Hematopoietic multipotent progenitor cell treated with erythropoietin and hydrocortisone succinate and interleukin-3 and kit ligand, for 15 days (in vitro differentiated cells): ENCODE data around the gene ZSCAN5A.
"Not testable (repeated sequence)": the region's sequence is repeated elsewhere in the genome, so short reads cannot be mapped to it uniquely, and the experiment has no call there.

ENCODE experiments used
- DNase-seq: peaks from one replicate; pipeline ENCODE4 v3.0.0-alpha.2; 2015; ENCODE audit warnings: low spot score

ZSCAN5A gene, protein sequence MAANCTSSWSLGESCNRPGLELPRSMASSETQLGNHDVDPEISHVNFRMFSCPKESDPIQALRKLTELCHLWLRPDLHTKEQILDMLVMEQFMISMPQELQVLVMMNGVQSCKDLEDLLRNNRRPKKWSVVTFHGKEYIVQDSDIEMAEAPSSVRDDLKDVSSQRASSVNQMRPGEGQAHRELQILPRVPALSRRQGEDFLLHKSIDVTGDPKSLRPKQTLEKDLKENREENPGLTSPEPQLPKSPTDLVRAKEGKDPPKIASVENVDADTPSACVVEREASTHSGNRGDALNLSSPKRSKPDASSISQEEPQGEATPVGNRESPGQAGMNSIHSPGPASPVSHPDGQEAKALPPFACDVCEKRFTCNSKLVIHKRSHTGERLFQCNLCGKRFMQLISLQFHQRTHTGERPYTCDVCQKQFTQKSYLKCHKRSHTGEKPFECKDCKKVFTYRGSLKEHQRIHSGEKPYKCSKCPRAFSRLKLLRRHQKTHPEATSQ

DNA sequence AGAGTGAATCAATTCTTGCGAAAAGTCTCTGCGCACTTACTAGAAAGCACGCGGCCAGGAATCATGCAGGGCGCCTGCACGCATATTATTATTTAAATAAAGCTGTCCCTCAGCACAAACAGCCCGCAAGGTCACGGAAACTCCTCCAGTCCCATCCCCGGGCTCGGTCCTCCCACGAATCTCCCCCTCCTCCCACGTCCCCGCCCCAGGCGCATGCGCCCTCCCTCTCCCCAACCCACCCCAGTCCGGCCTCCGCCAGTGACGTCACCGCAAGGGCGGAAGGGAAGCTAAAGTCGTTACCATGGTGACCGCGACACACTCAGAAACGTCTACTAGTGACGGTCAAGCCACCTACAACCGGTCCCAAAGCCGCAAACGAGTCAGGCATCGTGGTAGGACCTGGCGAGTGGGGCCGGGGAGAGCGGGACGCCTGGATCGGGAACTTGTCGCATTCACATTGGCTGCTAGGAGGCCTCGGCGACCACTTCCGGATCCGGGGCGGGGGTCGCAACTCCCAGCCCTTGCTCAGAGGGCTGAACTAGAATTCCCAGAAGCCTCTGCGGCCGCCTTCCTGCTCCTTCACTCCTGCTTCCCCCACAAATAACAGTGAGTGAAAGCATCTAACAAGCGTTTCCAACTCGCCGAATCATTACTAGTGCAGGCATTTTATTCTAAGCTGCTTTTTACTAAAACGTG, at the start of gene ZSCAN5A:
TSS of gene ZSCAN5A (minus strand) at position 459 of the 696 bp plus-strand sequence. CDS start 89,793 bp downstream, outside the sequence.
- peak; percentile 95 for DNase-seq

DNA sequence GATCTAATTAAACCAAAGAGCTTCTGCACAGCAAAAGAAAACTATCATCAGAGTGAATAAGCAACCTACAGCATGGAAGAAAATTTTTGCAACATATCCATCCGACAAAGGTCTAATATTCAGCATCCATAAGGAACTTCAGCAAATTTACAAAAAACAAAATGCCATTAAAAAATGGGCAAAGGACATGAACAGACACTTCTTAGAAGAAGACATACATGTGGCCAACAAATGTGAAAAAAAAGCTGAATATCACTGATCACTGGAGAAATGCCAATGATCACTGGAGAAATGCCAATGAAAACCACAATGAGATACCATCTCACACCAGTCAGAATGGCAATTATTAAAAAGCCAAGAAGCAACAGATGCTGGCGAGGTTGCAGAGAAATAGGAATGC, 46.2 kb upstream of the ZSCAN5A start:
- no peak for DNase-seq

DNA sequence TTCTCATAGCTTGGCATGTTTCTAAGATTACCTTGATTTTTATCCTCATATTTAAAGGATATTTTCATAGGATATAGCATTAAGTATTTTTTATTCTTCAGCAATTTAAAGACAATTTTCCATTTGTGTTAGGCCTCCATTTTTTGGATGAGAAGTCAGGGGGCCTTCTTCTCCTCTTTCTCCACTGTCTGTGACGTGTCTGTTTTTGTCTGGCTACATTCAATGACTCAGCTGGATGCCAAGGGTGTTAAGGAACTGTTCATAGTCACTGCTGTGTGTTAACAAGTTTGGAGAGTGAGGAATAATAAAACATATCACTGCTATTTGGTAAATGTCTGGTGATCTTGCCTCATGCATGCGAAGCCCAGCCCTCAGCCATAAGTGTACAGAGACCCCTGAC, 42.3 kb upstream of the ZSCAN5A start:
- DNase-seq: no peak

DNA sequence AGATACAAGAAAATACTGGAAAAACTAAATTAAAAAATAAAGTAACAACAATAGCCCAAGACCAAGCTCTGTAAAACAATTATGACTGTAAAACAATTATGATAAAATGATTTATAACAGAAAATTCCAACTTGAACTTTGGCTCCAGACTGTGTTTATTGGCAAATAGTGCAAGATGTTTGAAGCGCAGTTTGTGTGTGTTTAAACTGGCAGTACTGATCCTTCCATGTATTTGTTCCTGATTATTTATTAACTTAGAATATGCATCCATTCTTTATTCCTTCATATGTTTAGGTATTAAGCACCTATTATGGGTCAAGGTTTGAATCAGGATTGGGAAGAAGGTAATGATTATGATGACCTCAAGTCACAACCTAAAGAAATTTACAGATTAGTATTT, 40.9 kb upstream of the ZSCAN5A start:
- no peak for DNase-seq

DNA sequence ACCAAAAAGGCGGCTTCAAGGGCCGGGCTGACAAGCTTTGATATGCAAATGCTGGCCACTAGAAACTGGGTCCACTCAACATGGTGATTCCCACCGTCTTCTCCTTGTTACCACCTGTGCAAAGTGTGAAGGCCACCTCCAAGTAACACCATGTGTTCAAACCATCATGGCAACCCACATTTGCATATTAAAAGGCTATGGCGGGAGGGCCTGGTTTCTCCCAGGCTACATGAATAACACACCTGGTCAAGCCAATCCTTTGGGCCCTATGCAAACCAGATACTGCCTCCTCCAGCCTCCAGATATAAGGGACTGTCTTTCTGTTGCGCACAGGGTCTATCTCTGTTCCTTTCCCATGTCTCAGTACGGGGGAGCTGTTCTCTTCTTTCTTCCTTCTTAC, 36.6 kb upstream of the ZSCAN5A start:
- DNase-seq: no peak

DNA sequence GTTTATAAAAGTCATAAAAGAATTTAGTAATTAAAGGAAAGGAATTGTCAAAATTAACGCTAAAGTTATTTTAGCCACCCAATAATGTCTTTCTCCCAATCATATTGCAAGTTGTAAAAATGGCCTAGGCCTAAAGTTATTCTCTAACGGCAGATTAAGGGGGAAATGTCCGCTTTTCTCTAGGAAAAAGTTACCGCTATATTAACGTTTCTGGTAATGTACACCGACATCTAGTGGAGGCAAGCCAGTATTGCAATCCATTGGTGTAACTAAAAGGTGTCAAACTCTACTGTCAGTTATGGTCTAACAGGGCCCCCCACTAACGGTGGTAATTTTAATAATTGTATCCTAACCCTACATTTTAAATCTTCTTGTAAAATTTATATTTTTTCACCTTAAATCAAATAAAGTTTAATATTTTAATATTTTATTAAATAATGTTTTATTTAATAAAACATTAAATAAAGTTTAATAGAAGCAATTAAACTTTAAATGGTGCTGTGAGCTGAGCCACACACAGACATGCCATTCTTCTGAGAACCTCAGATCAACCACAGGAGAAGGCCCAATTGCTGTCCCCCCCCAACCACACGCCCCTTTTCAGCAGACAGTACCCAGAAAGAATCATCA, 35.9 kb upstream of the ZSCAN5A start:
- DNase-seq: peak; percentile 70

DNA sequence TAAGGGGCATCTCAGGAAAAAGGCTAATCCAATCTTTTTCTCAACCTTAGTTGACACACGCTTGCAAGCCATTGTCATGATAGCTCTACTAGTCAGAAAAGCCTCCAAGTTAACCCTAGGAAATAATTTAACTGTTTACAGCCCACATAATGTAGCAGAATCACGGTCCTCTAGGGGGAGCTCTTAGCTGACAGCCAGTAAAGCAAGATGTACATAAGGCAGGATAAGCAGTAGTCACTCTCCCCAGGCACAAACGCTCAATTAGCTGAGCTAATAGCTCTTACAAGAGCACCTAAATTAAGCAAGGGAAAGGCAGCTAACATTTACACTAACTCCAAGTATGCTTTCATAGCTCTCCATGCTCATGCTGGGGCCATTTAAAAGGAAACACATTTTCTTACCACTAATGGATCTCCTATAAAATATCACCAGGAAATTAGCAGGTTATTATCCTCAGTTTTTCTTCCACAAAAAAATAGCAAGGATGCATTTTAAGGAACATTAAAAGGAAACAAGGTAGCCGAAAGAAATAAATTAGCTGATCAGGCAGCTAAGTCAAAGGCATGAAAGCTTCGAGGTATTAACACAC, 33.7 kb upstream of the ZSCAN5A start:
- DNase-seq: peak; percentile 42

DNA sequence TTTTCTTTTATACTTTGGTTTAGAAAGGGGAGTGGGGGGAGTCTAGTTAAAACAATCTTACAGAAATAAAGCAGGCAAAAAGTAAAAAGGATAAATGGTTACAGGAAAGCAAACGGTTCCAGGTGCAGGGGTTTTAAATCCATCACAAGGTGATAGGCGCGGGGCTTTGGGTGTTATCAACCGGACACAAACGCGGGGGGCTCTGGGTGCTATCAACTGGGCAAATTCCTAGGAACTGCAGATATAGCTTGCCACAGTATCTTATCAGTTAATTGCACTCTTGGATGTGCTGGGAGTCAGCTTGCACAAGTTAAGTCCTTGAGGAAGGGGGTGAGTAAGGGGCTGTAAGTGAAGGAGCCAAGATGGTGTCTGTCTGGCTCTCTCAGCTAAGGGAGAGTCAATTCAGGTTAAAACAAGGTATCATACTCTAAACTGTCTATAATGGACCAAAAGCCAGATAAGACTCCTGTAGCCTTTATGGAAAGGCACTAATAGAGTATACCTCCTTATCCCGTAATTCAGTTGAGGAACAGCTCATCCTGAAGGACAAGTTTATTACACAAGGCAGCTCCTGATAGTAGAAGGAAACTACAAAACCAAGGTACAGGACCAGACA, 32.6 kb upstream of the ZSCAN5A start:
- DNase-seq: no peak

DNA sequence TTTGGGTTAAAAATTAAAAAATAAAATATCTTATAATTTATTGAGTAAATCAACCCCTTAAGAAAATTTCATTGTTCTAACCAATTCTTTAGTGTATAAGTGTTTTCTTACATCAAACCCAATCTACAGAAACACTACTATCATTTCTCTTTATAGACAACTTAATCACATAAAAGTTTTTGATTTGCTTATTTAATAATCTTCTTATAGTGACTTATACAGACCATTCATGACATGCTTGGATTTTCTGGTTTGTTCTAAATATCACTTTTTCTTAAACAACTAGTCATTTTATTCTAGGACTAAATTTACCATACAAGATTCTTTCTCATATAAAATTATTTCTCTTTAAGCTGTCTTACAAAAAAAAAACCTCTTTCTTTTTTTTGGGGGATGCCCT, 27.3 kb upstream of the ZSCAN5A start:
- no peak for DNase-seq

DNA sequence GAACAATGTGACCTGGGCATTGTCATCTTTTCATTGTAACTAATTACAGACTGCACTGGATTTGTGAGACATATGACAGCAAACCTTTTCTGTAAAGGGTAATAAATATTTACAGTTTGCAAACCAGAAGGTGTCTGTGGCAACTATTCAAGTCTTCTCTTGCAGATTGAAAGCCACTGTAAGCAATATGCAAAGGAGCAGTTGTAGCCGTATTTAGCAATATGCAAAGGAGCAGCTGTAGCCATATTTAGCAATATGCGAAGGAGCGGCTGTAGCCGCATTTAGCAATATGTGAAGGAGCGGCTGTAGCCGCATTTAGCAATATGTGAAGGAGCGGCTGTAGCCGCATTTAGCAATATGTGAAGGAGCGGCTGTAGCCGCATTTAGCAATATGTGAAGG, 24.4 kb upstream of the ZSCAN5A start:
- not testable (repeated sequence) for DNase-seq

DNA sequence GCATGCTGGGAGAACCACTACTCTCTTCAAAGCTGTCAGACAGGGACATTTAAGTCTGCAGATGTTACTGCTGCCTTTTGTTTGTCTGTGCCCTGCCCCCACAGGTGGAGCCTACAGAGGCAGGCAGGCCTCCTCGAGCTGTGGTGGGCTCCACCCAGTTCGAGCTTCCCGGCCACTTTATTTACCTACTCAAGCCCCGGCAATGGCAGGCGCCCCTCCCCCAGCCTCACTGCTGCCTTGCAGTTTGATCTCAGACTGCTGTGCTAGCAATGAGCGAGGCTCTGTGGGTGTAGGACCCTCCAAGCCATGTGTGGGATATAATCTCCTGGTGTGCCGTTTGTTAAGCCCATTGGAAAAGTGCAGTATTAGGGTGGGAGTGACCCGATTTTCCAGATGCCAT, 22.4 kb upstream of the ZSCAN5A start:
- not testable (repeated sequence) for DNase-seq

DNA sequence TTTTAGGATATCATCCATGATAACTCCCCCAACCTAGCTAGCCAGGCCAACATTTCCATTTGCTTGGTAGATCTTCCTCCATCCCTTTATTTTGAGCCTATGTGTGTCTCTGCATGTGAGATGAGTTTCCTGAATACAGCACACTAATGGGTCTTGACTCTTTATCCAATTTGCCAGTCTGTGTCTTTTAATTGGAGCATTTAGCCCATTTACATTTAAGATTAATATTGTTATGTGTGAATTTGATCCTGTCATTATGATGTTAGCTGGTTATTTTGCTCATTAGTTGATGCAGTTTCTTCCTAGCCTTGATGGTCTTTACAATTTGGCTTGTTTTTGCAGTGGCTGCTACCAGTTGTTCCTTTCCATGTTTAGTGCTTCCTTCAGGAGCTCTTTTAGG, 20.7 kb upstream of the ZSCAN5A start:
- not testable (repeated sequence) for DNase-seq

DNA sequence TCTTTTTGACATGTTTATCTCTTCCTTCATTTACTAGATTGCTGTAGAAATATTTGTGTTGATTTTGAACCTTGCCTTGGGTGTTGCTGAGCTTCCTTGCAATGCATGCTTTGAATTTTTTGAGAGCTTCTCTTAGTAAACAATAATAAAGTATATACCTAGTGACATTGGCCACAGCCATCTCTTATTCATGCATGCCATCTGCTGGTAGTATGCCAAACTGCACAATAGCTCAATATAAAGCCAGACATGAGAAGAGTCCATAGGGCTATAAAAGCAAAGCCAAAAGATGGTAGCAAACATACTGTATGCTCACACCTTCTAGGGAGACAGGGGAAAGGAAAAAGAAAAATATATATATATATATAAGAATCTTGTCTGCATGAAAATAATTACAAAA, 18.9 kb upstream of the ZSCAN5A start:
- DNase-seq: peak; percentile 84

DNA sequence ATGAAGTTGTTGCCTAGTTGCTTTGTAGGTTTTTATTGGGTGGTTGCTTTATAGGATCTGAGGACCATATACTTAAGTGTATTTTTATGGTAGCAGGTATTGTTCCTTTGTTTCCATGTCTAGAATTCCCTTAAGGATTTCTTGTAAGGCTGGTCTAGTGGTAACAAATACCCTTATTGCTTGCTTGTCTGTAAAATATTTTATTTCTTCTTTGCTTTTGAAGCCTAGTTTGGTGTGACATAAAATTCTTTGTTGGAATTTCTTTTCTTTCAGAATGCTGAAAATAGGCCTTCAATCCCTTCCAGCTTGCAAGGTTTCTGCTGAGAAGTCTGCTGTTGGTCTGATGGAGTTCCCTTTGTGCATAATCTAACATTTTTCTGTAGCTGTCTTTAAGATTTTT, 18.1 kb upstream of the ZSCAN5A start:
- DNase-seq: no peak

DNA sequence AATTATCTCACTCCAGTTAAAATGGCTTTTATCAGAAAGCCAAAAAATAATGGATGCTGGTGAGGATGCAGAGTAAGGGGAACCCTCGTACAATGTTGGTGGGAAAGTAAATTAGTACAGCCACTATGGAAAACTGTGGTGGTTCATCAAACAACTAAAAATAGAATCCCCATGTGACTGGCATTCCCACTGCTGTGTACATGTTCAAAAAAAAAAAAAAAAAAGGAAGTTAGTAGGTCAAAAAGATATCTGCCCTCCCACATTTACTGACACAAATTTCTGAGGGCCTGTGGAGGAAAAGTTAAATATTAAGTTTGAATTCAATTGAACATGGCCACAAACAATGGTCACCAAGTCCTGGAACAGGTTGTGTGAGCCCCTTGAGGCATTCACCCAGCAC, 9.8 kb upstream of the ZSCAN5A start:
- DNase-seq: no peak

DNA sequence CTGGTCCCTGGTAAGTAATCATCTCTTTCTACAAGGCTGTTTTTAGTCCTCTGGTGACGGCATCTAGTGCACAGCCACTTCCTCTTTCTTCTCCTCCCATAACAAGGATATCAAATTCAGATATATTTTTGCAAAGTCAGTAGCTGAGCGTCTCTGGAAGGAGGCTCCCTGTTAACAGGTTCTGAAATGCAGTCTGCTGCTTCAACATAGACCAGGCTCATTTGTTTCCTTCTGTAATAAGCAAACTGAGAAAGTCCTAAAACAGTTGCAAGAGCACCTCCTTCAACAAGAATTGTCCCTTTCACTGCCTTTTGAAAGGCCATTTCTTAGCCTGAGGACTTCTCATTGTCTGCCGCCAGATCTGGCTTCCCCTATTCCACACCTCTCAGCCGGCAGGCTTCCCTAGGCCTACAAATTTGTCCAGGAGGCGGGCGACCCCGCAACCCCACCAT, 7.4 kb upstream of the ZSCAN5A start:
- peak; percentile 69 for DNase-seq

DNA sequence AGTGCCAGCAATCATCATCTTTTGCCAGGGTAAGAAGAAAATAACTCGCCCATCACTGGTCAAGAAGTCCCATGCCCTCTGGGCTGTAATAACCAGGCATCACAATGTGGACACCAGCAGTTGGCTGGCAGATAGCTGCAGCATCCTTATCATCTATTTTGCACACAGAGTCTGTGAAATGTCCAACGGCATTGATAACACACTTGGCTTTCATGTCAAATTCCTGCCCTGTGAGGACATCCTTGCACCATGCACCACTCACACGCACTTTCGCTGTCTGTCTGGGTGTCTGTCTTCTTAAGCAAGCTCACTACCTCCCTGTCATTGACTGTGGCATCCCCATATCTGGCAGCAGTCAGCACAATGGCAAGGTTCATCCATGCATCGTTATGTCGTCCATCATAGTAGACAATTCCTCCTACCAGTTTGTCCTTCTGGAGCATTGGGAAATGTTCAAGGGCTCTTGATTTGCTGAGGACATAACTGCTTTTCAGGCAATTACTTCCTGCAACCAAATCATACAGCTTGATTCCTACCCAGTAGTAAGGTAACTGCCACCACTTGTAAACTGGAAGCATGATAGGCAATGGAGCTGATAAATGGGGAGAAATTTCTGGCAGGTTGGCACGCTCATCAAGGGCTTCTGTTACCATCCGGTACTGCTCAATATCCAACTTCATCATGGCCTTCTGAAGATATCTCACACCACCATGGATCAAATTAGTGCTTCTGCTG, 6.8 kb upstream of the ZSCAN5A start:
- peak; percentile 80 for DNase-seq

DNA sequence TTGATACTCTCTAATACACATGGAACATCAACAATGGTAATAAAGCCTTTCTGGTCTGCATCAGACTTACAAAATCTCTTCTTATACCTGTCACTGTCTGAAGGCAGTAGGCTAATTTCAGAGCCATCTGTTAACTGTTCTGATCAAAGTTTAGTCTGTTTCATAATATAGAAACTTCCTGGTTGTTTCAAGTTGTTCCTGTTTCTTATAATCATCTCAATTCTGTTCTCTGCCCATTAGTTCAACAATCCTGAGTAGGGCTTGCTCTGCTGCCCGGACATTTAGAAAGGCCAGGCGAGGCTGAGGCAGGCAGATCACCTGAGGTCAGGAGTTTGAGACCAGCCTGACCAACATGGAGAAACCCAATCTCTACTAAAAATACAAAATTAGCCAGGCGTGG, 5.4 kb upstream of the ZSCAN5A start:
- DNase-seq: no peak

DNA sequence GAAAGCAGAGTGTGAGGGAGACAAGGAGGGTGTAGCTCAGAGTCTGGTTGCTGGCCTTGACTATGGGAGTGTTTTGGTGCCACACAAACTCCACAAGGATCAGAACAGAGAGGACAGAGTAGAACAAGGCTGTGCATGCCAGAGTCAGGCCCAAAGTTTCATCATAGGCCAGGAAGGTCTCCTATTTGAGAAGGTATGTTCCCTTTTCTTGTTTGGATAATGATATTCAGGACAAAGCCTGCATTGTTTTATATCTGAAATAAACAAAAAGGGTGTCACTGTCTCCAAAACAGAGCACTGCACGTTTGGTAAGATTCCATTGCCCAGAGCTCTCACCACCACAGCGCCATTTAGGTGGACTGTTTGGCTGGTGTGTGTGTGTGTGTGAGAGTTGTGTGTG, 3.1 kb upstream of the ZSCAN5A start:
- DNase-seq: no peak

DNA sequence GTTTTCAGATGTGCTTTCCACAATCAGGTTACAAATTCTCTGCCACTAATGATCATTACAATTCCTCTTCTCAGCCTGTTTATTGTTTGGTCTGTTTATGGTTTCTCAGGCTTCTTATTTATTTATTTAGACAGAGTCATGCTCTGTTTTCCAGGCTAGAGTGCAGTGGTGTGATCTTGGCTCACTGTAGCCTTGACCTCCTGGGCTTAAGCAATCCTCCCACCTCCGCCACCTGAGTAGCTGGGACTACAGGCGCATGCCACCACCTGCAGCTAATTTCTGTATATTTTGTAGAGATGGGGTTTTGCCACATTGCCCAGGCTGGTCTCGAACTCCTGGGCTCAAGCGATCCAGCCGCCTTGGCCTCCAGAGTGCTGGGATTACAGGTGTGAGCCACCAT, 2.1 kb upstream of the ZSCAN5A start:
- DNase-seq: no peak
